Stimulated activated CD4-positive, alpha-beta T cell treated with anti-CD3 and anti-CD28 coated beads, TNF-alpha, amount 100 ng/mL, for 48 hours (primary cell): ENCODE measurements around the gene TEX2.
"Not testable (repeated sequence)": the region's sequence is repeated elsewhere in the genome, so short reads cannot be mapped to it uniquely, and the experiment has no call there.

Experiments used
- DNase-seq, 3 donors: peaks; one replicate each; pipeline ENCODE4 v3.0.0-alpha.2; 2020; ENCODE audit warnings: low read depth in 3 of 3

The TEX2 gene

DNA sequence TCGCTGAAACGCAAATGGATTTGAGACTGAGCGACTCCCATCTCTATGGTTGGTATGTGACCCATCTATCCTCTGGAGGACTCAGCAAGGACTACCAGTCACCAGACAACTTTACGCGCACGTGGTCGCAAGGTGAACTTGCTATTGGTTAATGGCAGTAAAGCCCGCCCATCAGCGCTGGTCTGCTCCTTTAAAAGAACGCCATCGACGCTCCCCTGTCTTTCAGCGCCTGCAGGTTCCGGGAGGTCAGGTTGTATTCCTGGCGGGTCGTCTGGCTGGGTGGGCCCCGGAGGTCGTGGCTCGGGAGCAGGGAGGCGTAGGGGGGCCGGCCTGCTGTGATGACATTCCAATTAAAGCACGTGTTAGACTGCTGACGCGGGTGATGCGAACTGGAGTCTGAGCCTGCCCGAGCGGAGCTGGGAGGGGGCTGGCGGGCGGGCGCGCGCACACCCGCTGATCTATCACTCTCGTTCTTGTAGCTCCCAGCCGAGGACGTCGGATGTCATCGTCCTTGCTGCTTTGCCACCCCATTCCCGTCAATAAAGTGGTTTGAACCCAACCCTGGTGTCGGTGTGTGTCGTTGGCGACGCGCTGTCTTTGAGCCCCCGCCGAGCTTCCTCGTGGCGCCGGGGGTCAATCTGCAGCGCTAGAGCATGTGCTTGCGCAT is 117.2 kb downstream of the TEX2 start:
- DNase-seq: peak; percentile 89 to 95 (median 89)

DNA sequence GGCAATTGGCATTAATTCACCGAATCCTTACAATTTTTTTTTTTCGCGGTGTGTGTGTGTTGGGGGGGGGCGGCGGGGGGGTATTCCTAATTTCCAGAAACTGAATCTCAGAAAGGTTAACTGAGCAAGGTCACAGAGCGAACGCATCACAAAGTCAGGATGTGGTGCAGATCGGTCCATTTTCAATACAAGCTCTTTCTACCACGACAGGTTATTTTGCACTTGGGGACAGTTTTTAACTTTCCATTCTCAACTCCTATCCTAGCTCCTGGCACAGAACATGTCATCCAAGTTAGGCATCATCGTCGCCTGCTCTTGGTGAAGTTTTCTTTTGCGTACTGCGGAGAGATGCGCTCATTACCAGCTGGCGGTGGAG is 117.7 kb downstream of the TEX2 start:
- no peak for DNase-seq

- no peak for DNase-seq
These were observed 123.5 kb downstream of the TEX2 start for GRCh38 chr17:64139542-64139941.

DNA sequence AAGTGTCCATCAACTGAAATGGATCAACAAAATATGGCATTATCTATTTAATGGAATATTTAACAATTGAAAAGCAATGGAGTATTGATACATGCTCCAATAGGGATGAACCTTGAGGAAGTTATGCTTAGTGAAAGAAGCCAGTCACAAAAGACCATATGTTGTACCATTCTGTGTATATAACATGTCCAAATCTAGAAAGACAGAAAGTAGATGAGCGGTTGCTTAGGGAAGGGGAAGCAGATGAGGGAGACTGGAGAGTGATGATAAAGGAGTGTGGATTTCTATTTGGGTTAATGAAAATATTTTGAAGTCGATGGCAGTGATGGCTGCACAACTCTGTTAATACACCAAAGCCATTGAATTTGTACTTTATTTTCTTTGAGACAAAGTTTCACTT is 124.6 kb downstream of the TEX2 start:
- no peak for DNase-seq

GRCh38 chr17:64135000-64135399 is 128.1 kb downstream of the TEX2 start:
- DNase-seq: no peak

- DNase-seq: no peak
These were observed 128.7 kb downstream of the TEX2 start for GRCh38 chr17:64134216-64134970.

DNA sequence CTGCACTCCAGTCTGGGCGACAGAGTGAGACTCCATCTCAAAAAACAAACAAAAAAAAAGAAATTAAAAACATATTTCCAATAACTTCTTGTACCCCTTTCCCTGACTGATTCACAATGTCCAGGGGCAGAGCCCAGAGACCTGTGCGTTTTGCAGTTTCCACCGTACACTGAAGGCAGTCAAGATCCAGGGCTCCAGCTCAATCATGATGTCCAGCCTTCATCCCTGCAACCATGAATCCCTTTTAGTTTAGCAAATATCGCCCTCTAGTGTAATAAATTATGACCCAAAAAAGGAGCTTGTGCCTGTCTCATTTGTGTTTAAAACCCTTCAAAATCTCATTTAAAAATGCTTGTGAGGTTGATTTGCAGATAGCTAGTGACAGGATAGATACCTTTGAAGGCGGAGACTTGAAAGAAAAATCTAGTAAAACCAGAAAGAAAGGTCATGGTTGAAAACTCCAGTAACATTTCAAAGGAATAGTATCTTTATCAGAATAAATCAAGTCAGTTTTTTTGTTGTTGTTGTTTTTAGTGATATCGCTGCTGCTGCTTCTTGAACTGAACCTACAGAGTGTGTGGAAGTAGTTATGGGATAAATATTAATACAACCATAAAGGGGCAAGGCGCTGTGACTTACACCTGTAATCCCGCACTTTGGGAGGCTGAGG is 129.4 kb downstream of the TEX2 start:
- no peak for DNase-seq

- DNase-seq: no peak
These were observed 131.3 kb downstream of the TEX2 start for GRCh38 chr17:64131606-64132270.

- peak; percentile 41 to 56 (median 56) for DNase-seq
These were observed 132.5 kb downstream of the TEX2 start for GRCh38 chr17:64130559-64131001.

DNA sequence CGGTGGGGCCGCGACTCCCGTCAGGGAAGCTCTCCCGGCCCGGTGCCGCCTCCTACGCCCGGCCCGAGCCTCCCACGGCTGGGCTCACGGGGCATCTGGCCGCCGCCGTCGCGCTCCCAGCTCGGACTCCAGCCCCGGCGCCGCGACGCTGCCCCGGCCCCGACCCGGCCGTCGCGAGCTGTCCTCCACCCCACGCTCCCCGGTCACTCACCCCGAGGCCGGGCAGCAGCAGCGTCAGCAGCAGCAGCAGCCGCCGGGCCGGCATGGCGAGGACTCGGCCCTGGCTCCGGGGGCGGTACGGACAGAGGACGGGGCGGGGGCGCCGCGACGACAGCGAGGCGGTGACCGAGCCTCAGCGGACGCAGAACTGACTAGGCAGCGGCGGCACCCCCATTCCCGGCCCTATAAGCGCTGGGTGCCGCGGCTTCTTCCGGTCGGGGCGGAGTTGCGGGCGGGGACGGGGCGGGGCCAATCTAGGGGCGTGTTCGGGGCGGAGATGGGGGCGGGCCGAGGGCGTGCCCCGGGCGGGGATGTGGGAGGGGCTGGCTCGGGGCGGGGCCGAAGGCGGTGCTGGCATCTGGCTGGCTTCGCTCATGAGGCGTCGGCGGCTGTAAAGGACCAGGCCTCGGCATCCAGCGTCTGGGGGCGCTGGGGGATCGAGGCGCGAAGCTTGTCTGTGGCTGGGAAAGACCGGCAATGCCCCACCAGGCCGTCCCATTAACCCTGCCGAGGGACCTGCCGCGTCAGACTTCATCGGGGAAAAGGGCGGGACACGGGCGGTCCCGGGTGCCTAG is 133.1 kb downstream of the TEX2 start, which contains the start of gene ERN1:
Gene ERN1 (minus strand): TSS at position 380 of the 794 bp plus-strand sequence. CDS start 115 bp downstream, at position 265.
- DNase-seq: peak; percentile 84 to 91 (median 90)

DNA sequence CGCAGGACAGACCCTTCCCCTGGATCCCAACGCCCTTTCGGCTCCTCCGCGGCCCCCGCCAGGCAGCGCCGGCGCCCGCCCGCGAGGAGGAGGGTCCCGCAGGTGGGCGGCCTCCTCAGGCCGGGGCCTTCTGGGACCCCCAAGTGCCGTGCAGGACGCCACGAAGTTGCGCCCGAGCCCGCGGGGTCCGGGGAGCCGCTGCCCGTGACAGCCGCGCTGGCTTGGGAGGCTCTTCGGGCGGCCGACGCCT is 133.6 kb downstream of the TEX2 start:
- DNase-seq: no peak

GRCh38 chr17:64128787-64129514 is 134.1 kb downstream of the TEX2 start:
- no peak for DNase-seq

GRCh38 chr17:64126918-64127317 is 136.1 kb downstream of the TEX2 start:
- DNase-seq: no peak

GRCh38 chr17:64125937-64126336 is 137.1 kb downstream of the TEX2 start:
- DNase-seq: no peak

- no peak for DNase-seq
These were observed 138.5 kb downstream of the TEX2 start for GRCh38 chr17:64124609-64125008.

- DNase-seq: no peak
These were observed 139.9 kb downstream of the TEX2 start for GRCh38 chr17:64123114-64123513.

GRCh38 chr17:64120972-64121786 is 141.9 kb downstream of the TEX2 start:
- DNase-seq: not testable (repeated sequence)

- DNase-seq: no peak
These were observed 142.8 kb downstream of the TEX2 start for GRCh38 chr17:64120159-64120810.
